ENCODE measurements around the gene ESRRG. TPM values are rescaled to one million over a fixed set of nuclear protein-coding genes. Genes with fewer than 3 reads are reported as not detected.

ESRRG gene
- polyA plus RNA-seq, 1 donor from 2014 or later = 3.7 TPM

GRCh38 chr1:216726435-216726834 is 3.2 kb upstream of the ESRRG start:
- Histone ChIP-seq H3K79me2 (replicated peaks; ENCODE audit: insufficient read depth, low read length) (peaks cover 8% of the 10 kb centered on the region), H3K9ac (ENCODE audit: low read length) (no peak overlapping the region), H3K4me2 (ENCODE audit: low read length) (no peak overlapping the region), H3K27ac (ENCODE audit: low read length) (no peak overlapping the region), H3K9me3 (ENCODE audit: low read length) (no peaks in the 10 kb centered on the region), H4K20me1 (ENCODE audit: insufficient read depth) (no peaks in the 10 kb centered on the region), H3K36me3 (ENCODE audit: insufficient read depth, low read length) (no peaks in the 10 kb centered on the region), H3K4me3 (ENCODE audit: low read length) (no peak overlapping the region), H3K27me3 (ENCODE audit: insufficient read depth, low read depth, low read length) (no peaks in the 10 kb centered on the region), H3F3A (ENCODE audit: insufficient read depth, low read length, poor library complexity, severe bottlenecking) (peaks cover 13% of the 10 kb centered on the region), H3K9me2 (ENCODE audit: insufficient read depth, low read length) (no peaks in the 10 kb centered on the region), H2AFZ (ENCODE audit: low read depth, low read length) (no peak overlapping the region)
- no peak for TF ChIP-seq REST (IDR thresholded peaks at IDR 0.05; ENCODE audit: borderline replicate concordance)
- TF ChIP-seq EZH2 (IDR thresholded peaks at IDR 0.05; ENCODE audit: borderline replicate concordance, insufficient read depth, low read length, poor library complexity, severe bottlenecking) = no peak
- TF ChIP-seq POLR2AphosphoS5 (IDR thresholded peaks at IDR 0.05) = no peak
- TF ChIP-seq CTCF (IDR thresholded peaks at IDR 0.05; ENCODE audit: poor library complexity, severe bottlenecking) = no peak
- no peak for TF ChIP-seq SMC3 (conservative IDR thresholded peaks at IDR 0.05; ENCODE audit: poor library complexity)
- no peak for TF ChIP-seq TAF1 (IDR thresholded peaks at IDR 0.05; ENCODE audit: low read depth)
- TF ChIP-seq EP300 (conservative IDR thresholded peaks at IDR 0.05; ENCODE audit: poor library complexity, severe bottlenecking) = no peak
- no peak for TF ChIP-seq RAD21 (conservative IDR thresholded peaks at IDR 0.05)
- TF ChIP-seq MXI1 (conservative IDR thresholded peaks at IDR 0.05; ENCODE audit: poor library complexity, severe bottlenecking) = no peak

GRCh38 chr1:216722821-216723220 is 408 bp downstream of the ESRRG start:
- no peak overlapping the region for H2AFZ ChIP-seq (ENCODE audit: low read depth, low read length)
- no peaks in the 10 kb centered on the region for H3K9me3 ChIP-seq (ENCODE audit: low read length)
- H3K9ac ChIP-seq (ENCODE audit: low read length) = peak overlapping the region; percentile 34
- H3K27me3 ChIP-seq (ENCODE audit: insufficient read depth, low read depth, low read length) = no peaks in the 10 kb centered on the region
- H3K4me3 ChIP-seq (ENCODE audit: low read length) = peak overlapping the region; percentile 67
- H3K9me2 ChIP-seq (ENCODE audit: insufficient read depth, low read length) = no peaks in the 10 kb centered on the region
- H3F3A ChIP-seq (ENCODE audit: insufficient read depth, low read length, poor library complexity, severe bottlenecking) = peaks cover 17% of the 10 kb centered on the region
- TF ChIP-seq POLR2AphosphoS5 (IDR thresholded peaks at IDR 0.05) = peak; percentile 31
- peak; percentile 86 for TF ChIP-seq EP300 (conservative IDR thresholded peaks at IDR 0.05; ENCODE audit: poor library complexity, severe bottlenecking)
- no peak for TF ChIP-seq MXI1 (conservative IDR thresholded peaks at IDR 0.05; ENCODE audit: poor library complexity, severe bottlenecking)
- peaks cover 22% of the 10 kb centered on the region for H3K79me2 ChIP-seq (replicated peaks; ENCODE audit: insufficient read depth, low read length)
- no peaks in the 10 kb centered on the region for H4K20me1 ChIP-seq (ENCODE audit: insufficient read depth)
- H3K4me2 ChIP-seq (ENCODE audit: low read length) = peak overlapping the region; percentile 77
- H3K27ac ChIP-seq (ENCODE audit: low read length) = peak overlapping the region; percentile 63
- H3K36me3 ChIP-seq (ENCODE audit: insufficient read depth, low read length) = no peaks in the 10 kb centered on the region
